Neuronal stem cell (in vitro differentiated cells): ENCODE results near the gene GSS.

Experiments used
- DNase-seq: peaks from one replicate; pipeline ENCODE4 v3.0.0-alpha.2; 2013; ENCODE audit warnings: low spot score
- H2AFZ ChIP-seq: one replicate; pipeline ENCODE4 v1.6.1; 2013; ENCODE audit warnings: mild to moderate bottlenecking, low read length, inconsistent platforms
- H2AK5ac ChIP-seq: 2 replicates; pipeline ENCODE4 v1.6.1; 2013; ENCODE audit warnings: low read depth, mild to moderate bottlenecking, inconsistent platforms, low read length, moderate library complexity, mixed read lengths
- H2BK120ac ChIP-seq: 2 replicates; pipeline ENCODE4 v1.6.1; 2013; ENCODE audit warnings: low read depth, mild to moderate bottlenecking, inconsistent platforms, low read length, moderate library complexity, mixed read lengths
- H2BK12ac ChIP-seq: one replicate; pipeline ENCODE4 v1.6.1; 2013; ENCODE audit warnings: low read length, inconsistent platforms
- H2BK15ac ChIP-seq: 2 replicates; pipeline ENCODE4 v1.6.1; 2013; ENCODE audit warnings: mild to moderate bottlenecking, low read length, inconsistent platforms, mixed read lengths
- H2BK5ac ChIP-seq: one replicate; pipeline ENCODE4 v1.6.1; 2013; ENCODE audit warnings: inconsistent platforms, mild to moderate bottlenecking, low read length, moderate library complexity
- H3K14ac ChIP-seq: one replicate; pipeline ENCODE4 v1.6.1; 2013; ENCODE audit warnings: low read length, inconsistent platforms
- H3K18ac ChIP-seq: 2 replicates; pipeline ENCODE4 v1.6.1; 2013; ENCODE audit warnings: low read length, inconsistent platforms
- H3K23ac ChIP-seq: 2 replicates; pipeline ENCODE4 v1.6.1; 2013; ENCODE audit warnings: low read depth, mild to moderate bottlenecking, mixed read lengths, low read length, inconsistent platforms; ENCODE audit not compliant: poor library complexity
- H3K27ac ChIP-seq: replicated peaks from 3 replicates; pipeline ENCODE4 v1.5.1; 2013; ENCODE audit warnings: low read length, inconsistent platforms
- H3K27me3 ChIP-seq, 3 experiments: 2 replicates each; pipeline ENCODE4 v1.6.1; 2013; ENCODE audit warnings: low read length in 3 of 3, mild to moderate bottlenecking in 2 of 3, inconsistent platforms in 1 of 3, low read depth in 1 of 3, mixed read lengths in 1 of 3, moderate library complexity in 1 of 3; ENCODE audit not compliant: control insufficient read depth in 3 of 3, insufficient read depth in 3 of 3
- H3K36me3 ChIP-seq, 2 donors: replicated peaks in 1 of 2; 2 replicates each; pipeline ENCODE4 v1.6.1; 2013; ENCODE audit warnings: low read length in 2 of 2; ENCODE audit not compliant: control insufficient read depth in 2 of 2, insufficient read depth in 2 of 2
- H3K4ac ChIP-seq: 2 replicates; pipeline ENCODE4 v1.6.1; 2013; ENCODE audit warnings: inconsistent platforms, mild to moderate bottlenecking, low read length, moderate library complexity
- H3K4me1 ChIP-seq, 2 donors: 1 replicate in 1 of 2; 2 replicates in 1 of 2; pipeline ENCODE4 v1.6.1; 2013; ENCODE audit warnings: low read length in 2 of 2, low read depth in 1 of 2; ENCODE audit not compliant: control insufficient read depth in 2 of 2, insufficient read depth in 1 of 2
- H3K4me2 ChIP-seq: one replicate; pipeline ENCODE4 v1.6.1; 2013; ENCODE audit warnings: mild to moderate bottlenecking, low read length, inconsistent platforms; ENCODE audit not compliant: insufficient read depth, poor library complexity, severe bottlenecking
- H3K4me3 ChIP-seq, 2 donors: 2 replicates each; pipeline ENCODE4 v1.5.1; 2013; ENCODE audit warnings: low read length in 2 of 2, mild to moderate bottlenecking in 2 of 2, inconsistent platforms in 1 of 2, moderate library complexity in 1 of 2
- H3K79me1 ChIP-seq: one replicate; pipeline ENCODE4 v1.6.1; 2013; ENCODE audit warnings: low read depth, mild to moderate bottlenecking, inconsistent platforms, low read length, moderate library complexity
- H3K9ac ChIP-seq: one replicate; pipeline ENCODE4 v1.6.1; 2013; ENCODE audit warnings: mild to moderate bottlenecking, low read depth, low read length, inconsistent platforms; ENCODE audit not compliant: poor library complexity
- H3K9me3 ChIP-seq, 2 donors: replicated peaks in 1 of 2; 2 replicates each; pipeline versions ENCODE3 to v1.6.1; 2013; ENCODE audit warnings: low read length in 2 of 2, mild to moderate bottlenecking in 2 of 2, inconsistent platforms in 1 of 2, low read depth in 1 of 2, mixed read lengths in 1 of 2, moderate library complexity in 1 of 2; ENCODE audit not compliant: control insufficient read depth in 2 of 2, insufficient read depth in 1 of 2
- H4K8ac ChIP-seq: one replicate; pipeline ENCODE4 v1.6.1; 2013; ENCODE audit warnings: low read depth, mild to moderate bottlenecking, inconsistent platforms, low read length, moderate library complexity
- H4K91ac ChIP-seq: one replicate; pipeline ENCODE4 v1.6.1; 2013; ENCODE audit warnings: low read length, low read depth, mild to moderate bottlenecking, inconsistent platforms; ENCODE audit not compliant: poor library complexity
- WGBS, 2 donors: extraction: QIAGEN DNeasy Blood & Tissue Kit; methylation state at CpG; one replicate each; pipeline ENCODE4 v1.1.7; 2013; ENCODE audit warnings: missing lambda C conversion rate in 2 of 2, mixed read lengths in 1 of 2; ENCODE audit not compliant: insufficient read length in 2 of 2, insufficient replicate concordance in 1 of 2; ENCODE audit errors: extremely low coverage in 2 of 2; 5-methylcytosine and 5-hydroxymethylcytosine counted together

The GSS gene

GRCh38 chr20:34951252-34951651 is 4.4 kb downstream of the GSS start:
- no peak overlapping the region for H4K8ac ChIP-seq
- no peak overlapping the region for H3K27ac ChIP-seq
- peaks cover 1 to 39% of the 10 kb centered on the region in 2 donors for H3K36me3 ChIP-seq
- no CpG with 5 or more reads among the region's 2 CpGs for WGBS, 2 donors
- H3K27me3 ChIP-seq, result no peaks in the 10 kb centered on the region
- no peak overlapping the region for H3K4ac ChIP-seq
- no peak overlapping the region for H3K23ac ChIP-seq
- no peak overlapping the region for H2BK15ac ChIP-seq
- H3K4me2 ChIP-seq, result no peak overlapping the region
- no peaks in the 10 kb centered on the region for H3K79me1 ChIP-seq
- DNase-seq, result no peak
- peaks cover 3 to 12% of the 10 kb centered on the region in 2 donors for H3K4me1 ChIP-seq
- H3K18ac ChIP-seq, result no peak overlapping the region
- no peak overlapping the region for H2BK120ac ChIP-seq
- no peak overlapping the region for H2BK5ac ChIP-seq
- H4K91ac ChIP-seq, result no peak overlapping the region
- H2AK5ac ChIP-seq, result no peak overlapping the region
- no peak overlapping the region for H3K14ac ChIP-seq
- H2BK12ac ChIP-seq, result no peak overlapping the region
- H3K4me3 ChIP-seq, result no peak overlapping the region
- H2AFZ ChIP-seq, result no peak overlapping the region
- H3K9ac ChIP-seq, result no peak overlapping the region
- peaks cover 0 to 2% of the 10 kb centered on the region in 2 donors for H3K9me3 ChIP-seq

GRCh38 chr20:34949120-34949519 is 6.5 kb downstream of the GSS start:
- no peak overlapping the region for H3K18ac ChIP-seq
- H3K4me3 ChIP-seq, result no peak overlapping the region
- no CpG with 5 or more reads among the region's 6 CpGs for WGBS, 2 donors
- peaks cover 0 to 2% of the 10 kb centered on the region in 2 donors for H3K9me3 ChIP-seq
- no peak for DNase-seq
- H2AFZ ChIP-seq, result no peak overlapping the region
- no peak overlapping the region for H2BK15ac ChIP-seq
- H3K4me1 ChIP-seq, result peaks cover 3 to 6% of the 10 kb centered on the region in 2 donors
- no peak overlapping the region for H3K23ac ChIP-seq
- no peak overlapping the region for H3K4me2 ChIP-seq
- H3K14ac ChIP-seq, result no peak overlapping the region
- H4K91ac ChIP-seq, result no peak overlapping the region
- H3K79me1 ChIP-seq, result no peaks in the 10 kb centered on the region
- H3K36me3 ChIP-seq, result peaks cover 4 to 55% of the 10 kb centered on the region in 2 donors
- H3K4ac ChIP-seq, result no peak overlapping the region
- no peak overlapping the region for H2BK120ac ChIP-seq
- H3K27ac ChIP-seq, result no peak overlapping the region
- no peak overlapping the region for H2BK5ac ChIP-seq
- H4K8ac ChIP-seq, result no peak overlapping the region
- no peak overlapping the region for H2AK5ac ChIP-seq
- no peaks in the 10 kb centered on the region for H3K27me3 ChIP-seq
- H3K9ac ChIP-seq, result no peak overlapping the region
- H2BK12ac ChIP-seq, result no peak overlapping the region

GRCh38 chr20:34948030-34948429 is 7.6 kb downstream of the GSS start:
- Histone ChIP-seq H4K91ac (no peak overlapping the region), H3K27ac (no peak overlapping the region), H3K27me3 (no peaks in the 10 kb centered on the region), H3K4me1 (peaks cover 2 to 6% of the 10 kb centered on the region in 2 donors), H3K9me3 (peaks cover 0 to 2% of the 10 kb centered on the region in 2 donors), H3K36me3 (peaks cover 4 to 66% of the 10 kb centered on the region in 2 donors), H2BK120ac (no peak overlapping the region), H3K4me3 (no peak overlapping the region), H4K8ac (no peak overlapping the region), H3K18ac (no peak overlapping the region), H3K4ac (no peak overlapping the region), H3K23ac (no peak overlapping the region), H3K79me1 (no peaks in the 10 kb centered on the region), H2BK12ac (no peak overlapping the region), H3K9ac (no peak overlapping the region), H2BK15ac (no peak overlapping the region), H3K14ac (no peak overlapping the region), H3K4me2 (no peak overlapping the region), H2AK5ac (no peak overlapping the region), H2AFZ (no peak overlapping the region), H2BK5ac (no peak overlapping the region)
- DNase-seq, result no peak

GRCh38 chr20:34947336-34947735 is 8.3 kb downstream of the GSS start:
- Histone ChIP-seq H3K18ac (no peak overlapping the region), H3K4me1 (peaks cover 0 to 6% of the 10 kb centered on the region in 2 donors)

More at GRCh38 chr20:34947336-34947735, 8.3 kb downstream of the GSS start:
- Histone ChIP-seq H3K4me2 (no peak overlapping the region), H3K79me1 (no peaks in the 10 kb centered on the region), H3K9ac (no peak overlapping the region), H2AFZ (no peak overlapping the region), H4K91ac (no peak overlapping the region), H3K27me3 (no peaks in the 10 kb centered on the region), H3K4me3 (no peak overlapping the region), H3K23ac (no peak overlapping the region), H3K27ac (no peak overlapping the region), H3K14ac (no peak overlapping the region), H2BK12ac (no peak overlapping the region), H3K9me3 (peaks cover 0 to 2% of the 10 kb centered on the region in 2 donors), H2BK120ac (no peak overlapping the region), H3K4ac (no peak overlapping the region), H3K36me3 (peaks cover 8 to 73% of the 10 kb centered on the region in 2 donors), H2AK5ac (no peak overlapping the region), H2BK5ac (no peak overlapping the region), H2BK15ac (no peak overlapping the region), H4K8ac (no peak overlapping the region)
- no peak for DNase-seq
